SK-N-SH treated with all-trans-retinoic acid at 6 μM for 48 hours (cell line): ENCODE measurements around the gene DDX41.

Experiments
- ARNTL ChIP-seq: fragments of 450-650 bp; formaldehyde crosslinking; IDR thresholded peaks from 2 replicates; pipeline ENCODE4 v1.5.0; 2020; ENCODE audit warnings: low read depth, mild to moderate bottlenecking, moderate library complexity, borderline replicate concordance
- CSDC2 ChIP-seq: fragments of 250-450 bp; sonication (Bioruptor Pico); IDR thresholded peaks from 2 replicates; pipeline ENCODE4 v1.5.0; 2020; ENCODE audit warnings: mild to moderate bottlenecking, moderate library complexity
- ESRRG ChIP-seq: fragments of 250-450 bp; sonication (Bioruptor Pico); IDR thresholded peaks from 2 replicates; pipeline ENCODE4 v1.6.1; 2021; ENCODE audit warnings: mild to moderate bottlenecking
- OSR1 ChIP-seq: fragments of 250-450 bp; sonication (Bioruptor Pico); IDR thresholded peaks from 2 replicates; pipeline ENCODE4 v1.8.0; 2022; ENCODE audit warnings: moderate library complexity, mild to moderate bottlenecking, inconsistent platforms
- PATZ1 ChIP-seq: fragments of 250-450 bp; sonication (Bioruptor Pico); IDR thresholded peaks from 2 replicates; pipeline ENCODE4 v1.8.0; 2020; ENCODE audit warnings: mild to moderate bottlenecking, moderate library complexity, borderline replicate concordance
- TOX ChIP-seq: fragments of 250-450 bp; sonication (Bioruptor Pico); IDR thresholded peaks from 2 replicates; pipeline ENCODE4 v1.8.0; 2021; ENCODE audit warnings: mild to moderate bottlenecking, moderate library complexity, borderline replicate concordance
- ZNF70 ChIP-seq: fragments of 450-650 bp; formaldehyde crosslinking; IDR thresholded peaks from 2 replicates; pipeline ENCODE4 v1.5.0; 2020; ENCODE audit warnings: mild to moderate bottlenecking, moderate library complexity
- TF ChIP-seq, protein P1 (sequence below): fragments of 250-450 bp; sonication (Bioruptor Pico); IDR thresholded peaks from 2 replicates; pipeline ENCODE4 v1.5.1; 2020; ENCODE audit warnings: low read depth, mild to moderate bottlenecking, moderate library complexity
- TF ChIP-seq, protein P2 (sequence below): fragments of 250-450 bp; sonication (Bioruptor Pico); IDR thresholded peaks from 2 replicates; pipeline ENCODE4 v1.8.0; 2021; ENCODE audit warnings: low read depth, mild to moderate bottlenecking, moderate library complexity, borderline replicate concordance

DNA sequence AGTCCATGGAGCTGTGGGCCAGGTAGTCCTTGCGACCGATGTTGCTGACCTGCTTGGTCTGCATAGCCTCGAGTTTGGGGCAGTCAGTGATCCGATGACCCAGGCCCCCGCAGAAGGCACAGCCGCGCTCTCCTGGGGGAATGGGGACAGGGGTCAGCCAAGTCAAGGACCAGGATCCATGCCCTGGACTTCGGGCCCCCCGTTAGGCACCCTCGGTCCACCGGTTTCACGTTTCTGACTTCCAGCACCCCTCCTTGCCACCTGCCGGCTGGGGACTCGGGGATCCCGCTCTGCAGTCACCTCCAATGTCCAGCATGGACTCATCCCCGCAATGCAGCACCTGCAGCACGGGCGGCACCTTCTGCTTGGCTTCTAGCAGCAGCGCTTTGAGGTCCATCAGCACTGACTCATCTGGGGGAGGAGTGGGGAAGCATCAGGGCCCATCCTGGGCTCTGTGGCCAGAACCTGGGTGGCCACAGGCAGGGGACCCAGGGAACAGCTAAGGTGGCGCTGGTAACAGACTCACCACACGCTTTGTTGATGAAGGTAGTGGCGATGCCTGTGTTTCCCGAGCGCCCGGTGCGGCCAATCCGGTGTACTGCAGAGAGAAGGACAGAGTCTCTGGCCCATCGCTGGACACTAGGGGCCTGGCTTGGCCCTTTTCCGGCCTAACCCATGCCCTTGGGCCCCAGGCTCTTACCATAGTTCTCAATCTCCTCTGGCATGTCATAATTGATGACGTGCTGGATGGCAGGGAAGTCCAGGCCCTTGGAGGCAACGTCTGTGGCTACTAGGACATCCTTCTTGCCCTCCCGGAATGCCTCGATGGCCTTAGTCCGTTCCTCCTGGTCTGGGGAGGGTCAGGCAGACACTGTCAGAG is 4.7 kb downstream of the DDX41 start:
- TF ChIP-seq ARNTL (CRISPR knock-in tag) = no peak
- TF ChIP-seq TOX (CRISPR knock-in tag) = no peak
- TF ChIP-seq ESRRG (CRISPR knock-in tag) = no peak
- TF ChIP-seq CSDC2 = no peak
- TF ChIP-seq, protein P1, sequence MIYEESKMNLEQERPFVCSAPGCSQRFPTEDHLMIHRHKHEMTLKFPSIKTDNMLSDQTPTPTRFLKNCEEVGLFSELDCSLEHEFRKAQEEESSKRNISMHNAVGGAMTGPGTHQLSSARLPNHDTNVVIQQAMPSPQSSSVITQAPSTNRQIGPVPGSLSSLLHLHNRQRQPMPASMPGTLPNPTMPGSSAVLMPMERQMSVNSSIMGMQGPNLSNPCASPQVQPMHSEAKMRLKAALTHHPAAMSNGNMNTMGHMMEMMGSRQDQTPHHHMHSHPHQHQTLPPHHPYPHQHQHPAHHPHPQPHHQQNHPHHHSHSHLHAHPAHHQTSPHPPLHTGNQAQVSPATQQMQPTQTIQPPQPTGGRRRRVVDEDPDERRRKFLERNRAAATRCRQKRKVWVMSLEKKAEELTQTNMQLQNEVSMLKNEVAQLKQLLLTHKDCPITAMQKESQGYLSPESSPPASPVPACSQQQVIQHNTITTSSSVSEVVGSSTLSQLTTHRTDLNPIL (CRISPR knock-in tag) = no peak
- no peak for TF ChIP-seq OSR1 (CRISPR knock-in tag)
- no peak for TF ChIP-seq PATZ1 (CRISPR knock-in tag)
- no peak for TF ChIP-seq ZNF70 (CRISPR knock-in tag)
- TF ChIP-seq, protein P2, sequence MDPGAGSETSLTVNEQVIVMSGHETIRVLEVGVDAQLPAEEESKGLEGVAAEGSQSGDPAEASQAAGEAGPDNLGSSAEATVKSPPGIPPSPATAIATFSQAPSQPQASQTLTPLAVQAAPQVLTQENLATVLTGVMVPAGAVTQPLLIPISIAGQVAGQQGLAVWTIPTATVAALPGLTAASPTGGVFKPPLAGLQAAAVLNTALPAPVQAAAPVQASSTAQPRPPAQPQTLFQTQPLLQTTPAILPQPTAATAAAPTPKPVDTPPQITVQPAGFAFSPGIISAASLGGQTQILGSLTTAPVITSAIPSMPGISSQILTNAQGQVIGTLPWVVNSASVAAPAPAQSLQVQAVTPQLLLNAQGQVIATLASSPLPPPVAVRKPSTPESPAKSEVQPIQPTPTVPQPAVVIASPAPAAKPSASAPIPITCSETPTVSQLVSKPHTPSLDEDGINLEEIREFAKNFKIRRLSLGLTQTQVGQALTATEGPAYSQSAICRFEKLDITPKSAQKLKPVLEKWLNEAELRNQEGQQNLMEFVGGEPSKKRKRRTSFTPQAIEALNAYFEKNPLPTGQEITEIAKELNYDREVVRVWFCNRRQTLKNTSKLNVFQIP (CRISPR knock-in tag) = no peak
